ENCODE measurements around the gene KLHDC1. TPM values are rescaled to one million over a fixed set of nuclear protein-coding genes. Genes with fewer than 3 reads are reported as not detected.

Gene KLHDC1
- total RNA-seq, 2 experiments from 2014 or later, result 9.8 to 11.8 TPM

GRCh38 chr14:49796025-49796424, 103.1 kb downstream of the KLHDC1 start:
- H3K36me3 ChIP-seq (ENCODE audit: insufficient read depth, low read length), result peaks cover 93% of the 10 kb centered on the region
- ChIA-PET POLR2A (interaction anchor here (1.3 kb wide), 1 partner anchor 28 kb away, joined by 3 read pairs; the partner anchor contains the start of gene KLHDC2), CTCF (no interaction called here)
- H3K9me3 ChIP-seq (ENCODE audit: control insufficient read depth in 1 of 2, insufficient read depth in 1 of 2, low read length in 2 of 2), result no peaks in the 10 kb centered on the region
- H3K4me3 ChIP-seq (ENCODE audit: low read length), result no peak overlapping the region
- ATAC-seq (ENCODE audit: poor library complexity) (no peak), DNase-seq (no peak)
- Mint-ChIP-seq H3K27ac (no peak overlapping the region), H3K9me3 (no peaks in the 10 kb centered on the region), H3K36me3 (ENCODE audit: low read depth) (peaks cover 93% of the 10 kb centered on the region), H3K4me1 (ENCODE audit: low read depth) (no peaks in the 10 kb centered on the region), H3K27me3 (no peaks in the 10 kb centered on the region), H3K4me3 (no peak overlapping the region)
- no peak for TF ChIP-seq CTCF (IDR thresholded peaks at IDR 0.05)
- intact Hi-C loops (cut with DNase I, micrococcal nuclease), result no loop called here
- H3K27me3 ChIP-seq (ENCODE audit: control insufficient read depth in 1 of 2, insufficient read depth in 2 of 2, low read length in 2 of 2), result no peaks in the 10 kb centered on the region
- no peaks in the 10 kb centered on the region for H3K4me1 ChIP-seq (ENCODE audit: insufficient read depth, low read length)
- H3K27ac ChIP-seq (ENCODE audit: low read depth in 1 of 2, low read length in 2 of 2), result no peak overlapping the region

Other genes with a start within 250 kb of the KLHDC1 start
- 1,000 to 10,000 TPM; 3,356 to 3,996 TPM for gene RPS29, start 106.7 kb upstream of the KLHDC1 start, total RNA-seq
- gene LRR1, start 94.2 kb upstream of the KLHDC1 start, total RNA-seq, result 1 to 10 TPM; 3.2 to 5.8 TPM
- gene RPL36AL, start 72.5 kb upstream of the KLHDC1 start, total RNA-seq, result 100 to 1,000 TPM; 339 to 370 TPM
- 10 to 100 TPM; 15.0 to 15.1 TPM for gene MGAT2, start 72.3 kb upstream of the KLHDC1 start, total RNA-seq
- 1 to 10 TPM; 7.5 to 8.0 TPM for gene DNAAF2, start 57.9 kb upstream of the KLHDC1 start, total RNA-seq
- 1 to 10 TPM; 1.2 to 1.4 TPM for gene POLE2, start 4.9 kb upstream of the KLHDC1 start, total RNA-seq
- 100 to 1,000 TPM; 142 to 143 TPM for gene KLHDC2, start 75.0 kb downstream of the KLHDC1 start, total RNA-seq
- 10 to 100 TPM; 96.0 to 97.7 TPM for gene NEMF, start 159.7 kb downstream of the KLHDC1 start, total RNA-seq
- gene ARF6, start 200.0 kb downstream of the KLHDC1 start, total RNA-seq, result 10 to 100 TPM; 67.2 to 69.7 TPM

Measured in CD4-positive, alpha-beta T cell (primary cell).